HG03135 (cell line): ENCODE measurements around the gene NPY4R.
"Not testable (repeated sequence)": the region's sequence is repeated elsewhere in the genome, so short reads cannot be mapped to it uniquely, and the experiment has no call there.

Source experiments
- ATAC-seq: cut with Tn5 transposase; IDR thresholded peaks from one replicate; pipeline ENCODE4 v1.9.1; 2021; ENCODE audit warnings: mild to moderate bottlenecking, moderate library complexity; ENCODE audit not compliant: unreplicated experiment

NPY4R gene

GRCh38 chr10:46457071-46457470 is 8.7 kb downstream of the NPY4R start:
- not testable (repeated sequence) for ATAC-seq

- ATAC-seq = not testable (repeated sequence)
Observed at GRCh38 chr10:46455992-46456391, 9.8 kb downstream of the NPY4R start.

DNA sequence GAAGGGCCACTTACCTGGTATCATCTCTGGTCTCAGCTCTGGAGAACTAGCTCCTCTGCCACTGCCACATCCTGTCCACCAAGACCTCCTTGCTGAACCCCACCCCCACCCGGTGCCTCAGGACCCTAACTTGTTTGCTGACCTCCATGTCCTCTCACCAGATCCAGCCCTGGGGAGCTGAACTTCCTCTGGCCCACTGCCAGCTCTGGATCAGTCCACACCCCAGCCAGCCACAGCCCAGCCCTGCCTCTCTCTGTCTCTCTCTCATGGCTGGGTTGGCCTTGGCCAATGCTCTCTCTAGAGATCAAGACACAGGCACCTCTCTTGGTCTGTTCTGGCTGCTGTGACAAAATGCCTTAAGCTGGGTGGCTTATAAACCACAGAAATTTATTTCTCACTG is 14.4 kb downstream of the NPY4R start:
- not testable (repeated sequence) for ATAC-seq

GRCh38 chr10:46450829-46451228 is 14.9 kb downstream of the NPY4R start:
- ATAC-seq = not testable (repeated sequence)

GRCh38 chr10:46447439-46447838 is 18.3 kb downstream of the NPY4R start:
- not testable (repeated sequence) for ATAC-seq

DNA sequence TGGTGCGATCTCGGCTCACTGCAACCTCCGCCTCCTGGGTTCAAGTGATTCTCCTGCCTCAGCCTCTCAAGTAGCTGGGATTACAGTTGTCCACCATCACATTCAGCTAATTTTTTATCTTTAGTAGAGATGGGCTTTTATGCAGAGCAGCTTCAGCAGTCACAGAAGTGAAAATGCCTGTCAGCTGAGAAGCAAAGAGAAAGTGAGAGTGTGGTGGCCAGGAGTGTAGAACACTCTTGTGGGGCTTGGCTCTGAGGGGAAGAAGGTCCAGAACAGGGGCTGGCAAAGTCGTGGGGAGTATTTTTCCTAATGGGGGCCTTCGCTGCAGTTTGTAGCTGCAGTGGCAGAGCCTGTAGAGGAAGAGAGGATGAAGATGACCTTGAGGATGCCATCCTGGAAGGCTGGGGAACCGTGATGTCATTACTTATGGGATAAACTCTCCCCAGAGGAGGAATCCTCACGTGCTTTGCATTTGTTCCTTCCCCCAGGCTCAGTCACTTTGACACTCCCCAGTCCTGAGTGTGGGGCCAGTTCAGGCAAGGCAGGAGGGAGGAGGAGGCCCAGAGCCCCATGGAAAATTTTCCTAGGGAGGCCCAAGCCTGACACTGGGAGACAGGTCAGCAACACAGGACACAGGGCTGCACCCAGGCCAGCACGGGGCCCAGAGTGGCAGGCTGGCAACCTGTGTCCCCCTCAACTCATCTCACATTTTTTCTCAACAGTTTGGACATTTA is 20.2 kb downstream of the NPY4R start:
- not testable (repeated sequence) for ATAC-seq

DNA sequence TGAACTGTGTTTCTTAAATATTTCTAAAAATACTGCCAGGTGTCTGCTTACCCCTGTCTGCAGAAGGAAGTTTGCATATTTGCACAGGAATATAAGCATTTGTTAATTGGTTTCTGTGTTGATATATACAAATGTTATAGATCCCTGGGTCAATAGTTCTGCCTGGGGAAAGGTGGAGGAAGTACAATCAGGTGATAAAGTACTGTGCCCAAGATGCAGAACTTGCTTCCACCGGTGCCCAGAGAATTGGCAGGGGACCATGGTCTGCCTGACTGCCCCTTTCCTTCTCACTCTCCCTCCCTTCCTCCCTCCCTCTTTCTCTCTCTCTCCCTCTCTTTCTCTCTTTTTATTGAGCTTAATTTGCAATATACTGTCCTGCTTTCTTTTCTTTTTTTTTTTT is 22.3 kb downstream of the NPY4R start:
- ATAC-seq = not testable (repeated sequence)

GRCh38 chr10:46442706-46443275 is 23.0 kb downstream of the NPY4R start:
- not testable (repeated sequence) for ATAC-seq

- ATAC-seq = not testable (repeated sequence)
Observed at GRCh38 chr10:46441837-46442278, 23.9 kb downstream of the NPY4R start.

DNA sequence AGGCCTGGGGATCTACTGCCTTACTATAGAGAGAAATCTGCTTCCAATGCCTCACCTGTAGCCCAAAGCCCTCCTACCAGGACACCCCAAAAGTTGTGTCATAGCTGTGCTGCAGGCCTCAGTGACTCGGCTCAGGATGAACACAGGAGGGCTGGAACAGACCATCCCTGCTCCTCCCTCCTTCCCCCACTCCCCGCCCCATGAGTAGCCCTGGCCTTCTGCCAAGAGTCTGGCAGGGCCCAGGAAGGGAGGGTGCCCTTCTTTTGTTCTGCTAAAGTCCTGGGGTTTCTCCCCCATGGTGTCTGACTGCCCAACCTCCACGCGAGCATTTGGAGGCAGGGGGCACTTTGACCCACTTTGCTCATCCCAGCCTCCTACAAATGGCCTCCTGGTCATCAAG is 24.8 kb downstream of the NPY4R start:
- ATAC-seq = not testable (repeated sequence)

GRCh38 chr10:46423550-46423949 is 42.2 kb downstream of the NPY4R start:
- ATAC-seq = not testable (repeated sequence)

GRCh38 chr10:46419570-46420379 is 46.0 kb downstream of the NPY4R start:
- ATAC-seq = not testable (repeated sequence)

GRCh38 chr10:46418283-46418682 is 47.5 kb downstream of the NPY4R start:
- ATAC-seq = not testable (repeated sequence)

- ATAC-seq = not testable (repeated sequence)
Observed at GRCh38 chr10:46415291-46415690, 50.5 kb downstream of the NPY4R start.

DNA sequence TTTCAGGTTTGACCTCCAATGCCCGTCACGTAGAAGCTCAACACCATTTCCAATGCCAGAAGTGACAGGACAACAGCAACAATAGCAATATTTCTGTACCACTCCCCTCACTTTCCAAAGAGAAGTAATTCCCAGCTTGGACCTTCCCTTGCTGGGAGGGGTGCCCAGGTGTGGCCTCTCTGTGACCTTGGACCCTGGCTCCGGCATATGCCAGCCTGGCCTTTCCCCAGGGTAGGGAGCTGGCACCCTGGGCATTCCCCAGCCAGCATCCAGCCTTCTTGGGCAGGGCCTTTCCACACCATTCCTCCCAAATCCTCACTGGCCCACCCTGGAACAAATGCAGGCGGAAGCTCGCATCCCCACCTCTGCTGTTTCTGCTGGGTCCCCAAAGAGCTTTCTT is 53.1 kb downstream of the NPY4R start:
- not testable (repeated sequence) for ATAC-seq

- ATAC-seq = not testable (repeated sequence)
Observed at GRCh38 chr10:46411123-46411522, 54.6 kb downstream of the NPY4R start.
